Measurements from ENCODE around the gene HECTD1. TPM values are rescaled to one million over a fixed set of nuclear protein-coding genes. Genes with fewer than 3 reads are reported as not detected.

The HECTD1 gene
- total and polyA plus RNA-seq, 10 of the 15 experiments (the other 5 are each of a cell fraction or from before 2014, with no cell fraction given): 27.3 to 116 (median 57.7) TPM

GRCh38 chr14:31207755-31208545 is at the start of gene HECTD1 (continued):
- TF ChIP-seq GABPA (IDR thresholded peaks at IDR 0.05; ENCODE audit: low read depth) (0 out of 2 replicates have a peak, but pooled peaks have one; percentile 17), ETV6 (conservative IDR thresholded peaks at IDR 0.05 in 1 of 2, IDR thresholded peaks at IDR 0.05 in 1 of 2; ENCODE audit: borderline replicate concordance in 1 of 2, low read depth in 1 of 2) (0 out of 4 replicates have a peak, but pooled peaks of 1 of the 2 experiments have one; percentile 6), CBFB (IDR thresholded peaks at IDR 0.05; ENCODE audit: low read depth) (peak; percentile 98), BHLHE40 (IDR thresholded peaks at IDR 0.05; ENCODE audit: borderline replicate concordance in 1 of 2, low read depth in 2 of 2, low read length in 1 of 2) (peak; percentile 33 to 58; a peak in 3 of 4 replicates), NFIC (IDR thresholded peaks at IDR 0.05; ENCODE audit: low read depth, low read length) (peak; percentile 72; the same call in 1 of the 2 replicates), FOXK2 (IDR thresholded peaks at IDR 0.05) (peak; percentile 44; the same call in 1 of the 2 replicates), HDAC2 (IDR thresholded peaks at IDR 0.05) (no peak), MEF2A (IDR thresholded peaks at IDR 0.05; ENCODE audit: insufficient read depth, low read depth, low read length) (no peak), NR2C1 (IDR thresholded peaks at IDR 0.05) (0 out of 2 replicates have a peak, but pooled peaks have one; percentile 40), CTCF (IDR thresholded peaks at IDR 0.05 in 2 of 3, conservative IDR thresholded peaks at IDR 0.05 in 1 of 3; ENCODE audit: control insufficient read depth in 2 of 3, extremely low read depth in 1 of 3, insufficient read depth in 1 of 3, low read depth in 3 of 3, low read length in 3 of 3) (peak; percentile 52 to 81 (median 78); a peak in 5 of 6 replicates), IKZF2 (IDR thresholded peaks at IDR 0.05) (peak; percentile 84 to 85), MXI1 (IDR thresholded peaks at IDR 0.05; ENCODE audit: low read depth, low read length) (peak; percentile 73), ZBED1 (IDR thresholded peaks at IDR 0.05; ENCODE audit: borderline replicate concordance) (no peak; the same call in 1 of the 2 replicates), RB1 (IDR thresholded peaks at IDR 0.05; ENCODE audit: borderline replicate concordance) (peak; percentile 83), KAT2A (conservative IDR thresholded peaks at IDR 0.05; ENCODE audit: control insufficient read depth, low read depth, low read length) (no peak)
- TF ChIP-seq, protein P1, sequence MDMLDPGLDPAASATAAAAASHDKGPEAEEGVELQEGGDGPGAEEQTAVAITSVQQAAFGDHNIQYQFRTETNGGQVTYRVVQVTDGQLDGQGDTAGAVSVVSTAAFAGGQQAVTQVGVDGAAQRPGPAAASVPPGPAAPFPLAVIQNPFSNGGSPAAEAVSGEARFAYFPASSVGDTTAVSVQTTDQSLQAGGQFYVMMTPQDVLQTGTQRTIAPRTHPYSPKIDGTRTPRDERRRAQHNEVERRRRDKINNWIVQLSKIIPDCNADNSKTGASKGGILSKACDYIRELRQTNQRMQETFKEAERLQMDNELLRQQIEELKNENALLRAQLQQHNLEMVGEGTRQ (IDR thresholded peaks at IDR 0.05; ENCODE audit: borderline replicate concordance, low read depth, low read length): no peak
- TF ChIP-seq, protein P2, sequence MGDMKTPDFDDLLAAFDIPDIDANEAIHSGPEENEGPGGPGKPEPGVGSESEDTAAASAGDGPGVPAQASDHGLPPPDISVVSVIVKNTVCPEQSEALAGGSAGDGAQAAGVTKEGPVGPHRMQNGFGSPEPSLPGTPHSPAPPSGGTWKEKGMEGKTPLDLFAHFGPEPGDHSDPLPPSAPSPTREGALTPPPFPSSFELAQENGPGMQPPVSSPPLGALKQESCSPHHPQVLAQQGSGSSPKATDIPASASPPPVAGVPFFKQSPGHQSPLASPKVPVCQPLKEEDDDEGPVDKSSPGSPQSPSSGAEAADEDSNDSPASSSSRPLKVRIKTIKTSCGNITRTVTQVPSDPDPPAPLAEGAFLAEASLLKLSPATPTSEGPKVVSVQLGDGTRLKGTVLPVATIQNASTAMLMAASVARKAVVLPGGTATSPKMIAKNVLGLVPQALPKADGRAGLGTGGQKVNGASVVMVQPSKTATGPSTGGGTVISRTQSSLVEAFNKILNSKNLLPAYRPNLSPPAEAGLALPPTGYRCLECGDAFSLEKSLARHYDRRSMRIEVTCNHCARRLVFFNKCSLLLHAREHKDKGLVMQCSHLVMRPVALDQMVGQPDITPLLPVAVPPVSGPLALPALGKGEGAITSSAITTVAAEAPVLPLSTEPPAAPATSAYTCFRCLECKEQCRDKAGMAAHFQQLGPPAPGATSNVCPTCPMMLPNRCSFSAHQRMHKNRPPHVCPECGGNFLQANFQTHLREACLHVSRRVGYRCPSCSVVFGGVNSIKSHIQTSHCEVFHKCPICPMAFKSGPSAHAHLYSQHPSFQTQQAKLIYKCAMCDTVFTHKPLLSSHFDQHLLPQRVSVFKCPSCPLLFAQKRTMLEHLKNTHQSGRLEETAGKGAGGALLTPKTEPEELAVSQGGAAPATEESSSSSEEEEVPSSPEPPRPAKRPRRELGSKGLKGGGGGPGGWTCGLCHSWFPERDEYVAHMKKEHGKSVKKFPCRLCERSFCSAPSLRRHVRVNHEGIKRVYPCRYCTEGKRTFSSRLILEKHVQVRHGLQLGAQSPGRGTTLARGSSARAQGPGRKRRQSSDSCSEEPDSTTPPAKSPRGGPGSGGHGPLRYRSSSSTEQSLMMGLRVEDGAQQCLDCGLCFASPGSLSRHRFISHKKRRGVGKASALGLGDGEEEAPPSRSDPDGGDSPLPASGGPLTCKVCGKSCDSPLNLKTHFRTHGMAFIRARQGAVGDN (IDR thresholded peaks at IDR 0.05): peak; percentile 88
- TF ChIP-seq, protein P3, sequence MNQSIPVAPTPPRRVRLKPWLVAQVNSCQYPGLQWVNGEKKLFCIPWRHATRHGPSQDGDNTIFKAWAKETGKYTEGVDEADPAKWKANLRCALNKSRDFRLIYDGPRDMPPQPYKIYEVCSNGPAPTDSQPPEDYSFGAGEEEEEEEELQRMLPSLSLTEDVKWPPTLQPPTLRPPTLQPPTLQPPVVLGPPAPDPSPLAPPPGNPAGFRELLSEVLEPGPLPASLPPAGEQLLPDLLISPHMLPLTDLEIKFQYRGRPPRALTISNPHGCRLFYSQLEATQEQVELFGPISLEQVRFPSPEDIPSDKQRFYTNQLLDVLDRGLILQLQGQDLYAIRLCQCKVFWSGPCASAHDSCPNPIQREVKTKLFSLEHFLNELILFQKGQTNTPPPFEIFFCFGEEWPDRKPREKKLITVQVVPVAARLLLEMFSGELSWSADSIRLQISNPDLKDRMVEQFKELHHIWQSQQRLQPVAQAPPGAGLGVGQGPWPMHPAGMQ (IDR thresholded peaks at IDR 0.05; ENCODE audit: borderline replicate concordance): peak; percentile 74
